ENCODE data around the gene CHMP2A. TPM values are rescaled to one million over a fixed set of nuclear protein-coding genes. Genes with fewer than 3 reads are reported as not detected.

The CHMP2A gene
- total and polyA plus RNA-seq, 2 of the 13 experiments (the other 11 are each of a cell fraction or from before 2014, with no cell fraction given): 49.7 to 55.0 TPM

DNA sequence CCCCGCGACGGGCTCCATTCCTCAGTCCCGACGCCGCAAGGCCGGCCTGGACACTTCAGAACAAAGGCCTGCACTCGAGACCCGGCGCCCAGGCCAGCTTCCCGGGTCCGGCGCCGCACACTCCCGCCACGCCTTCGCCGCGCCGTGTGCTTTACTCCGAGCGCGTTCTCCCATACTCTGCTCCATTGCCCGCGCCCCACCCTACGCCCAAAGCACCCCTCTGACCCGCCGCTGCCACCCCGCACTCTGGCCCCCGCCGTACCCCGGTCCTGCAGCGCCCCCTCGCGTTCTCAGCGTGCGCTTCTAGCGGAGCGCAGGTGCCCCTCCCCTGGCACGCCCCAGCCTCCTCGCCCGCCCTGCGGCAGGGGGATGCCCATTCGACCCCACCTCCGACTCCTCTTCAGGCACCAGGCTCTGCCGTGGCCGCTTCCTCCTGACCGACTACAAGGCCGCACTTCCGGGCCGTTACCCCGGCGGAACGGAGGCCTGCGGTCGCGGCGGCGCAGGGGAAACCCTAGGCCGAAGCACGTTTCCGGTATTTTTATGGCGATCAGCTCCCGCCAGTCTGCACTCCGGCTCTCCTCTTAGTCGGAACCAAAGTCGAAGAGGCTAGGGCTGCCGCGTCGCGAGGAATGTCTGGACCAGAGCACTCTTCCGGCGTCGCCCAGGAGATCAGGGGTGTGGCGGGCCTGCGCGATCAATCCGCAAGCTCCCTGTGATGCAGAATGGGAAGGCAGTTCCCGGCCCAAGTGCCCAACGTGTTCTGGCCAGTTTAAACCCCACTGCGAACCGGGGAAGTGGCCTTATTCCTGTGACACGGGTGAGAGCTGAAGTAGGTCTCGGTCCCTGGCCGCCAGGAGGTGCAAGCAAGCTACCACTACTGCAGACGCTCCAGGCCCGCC, 35.3 kb downstream of the CHMP2A start, which contains the start of gene ZBTB45 (continued):
- TF ChIP-seq, protein P1, sequence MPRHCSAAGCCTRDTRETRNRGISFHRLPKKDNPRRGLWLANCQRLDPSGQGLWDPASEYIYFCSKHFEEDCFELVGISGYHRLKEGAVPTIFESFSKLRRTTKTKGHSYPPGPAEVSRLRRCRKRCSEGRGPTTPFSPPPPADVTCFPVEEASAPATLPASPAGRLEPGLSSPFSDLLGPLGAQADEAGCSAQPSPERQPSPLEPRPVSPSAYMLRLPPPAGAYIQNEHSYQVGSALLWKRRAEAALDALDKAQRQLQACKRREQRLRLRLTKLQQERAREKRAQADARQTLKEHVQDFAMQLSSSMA (CRISPR knock-in tag; IDR thresholded peaks at IDR 0.05): peak; percentile 98
- no peak; the same call in 1 of the 2 replicates for TF ChIP-seq ZNF549 (CRISPR knock-in tag; IDR thresholded peaks at IDR 0.05)
- no peak for TF ChIP-seq NR3C1 (CRISPR knock-in tag; IDR thresholded peaks at IDR 0.05)
- TF ChIP-seq, protein P2, sequence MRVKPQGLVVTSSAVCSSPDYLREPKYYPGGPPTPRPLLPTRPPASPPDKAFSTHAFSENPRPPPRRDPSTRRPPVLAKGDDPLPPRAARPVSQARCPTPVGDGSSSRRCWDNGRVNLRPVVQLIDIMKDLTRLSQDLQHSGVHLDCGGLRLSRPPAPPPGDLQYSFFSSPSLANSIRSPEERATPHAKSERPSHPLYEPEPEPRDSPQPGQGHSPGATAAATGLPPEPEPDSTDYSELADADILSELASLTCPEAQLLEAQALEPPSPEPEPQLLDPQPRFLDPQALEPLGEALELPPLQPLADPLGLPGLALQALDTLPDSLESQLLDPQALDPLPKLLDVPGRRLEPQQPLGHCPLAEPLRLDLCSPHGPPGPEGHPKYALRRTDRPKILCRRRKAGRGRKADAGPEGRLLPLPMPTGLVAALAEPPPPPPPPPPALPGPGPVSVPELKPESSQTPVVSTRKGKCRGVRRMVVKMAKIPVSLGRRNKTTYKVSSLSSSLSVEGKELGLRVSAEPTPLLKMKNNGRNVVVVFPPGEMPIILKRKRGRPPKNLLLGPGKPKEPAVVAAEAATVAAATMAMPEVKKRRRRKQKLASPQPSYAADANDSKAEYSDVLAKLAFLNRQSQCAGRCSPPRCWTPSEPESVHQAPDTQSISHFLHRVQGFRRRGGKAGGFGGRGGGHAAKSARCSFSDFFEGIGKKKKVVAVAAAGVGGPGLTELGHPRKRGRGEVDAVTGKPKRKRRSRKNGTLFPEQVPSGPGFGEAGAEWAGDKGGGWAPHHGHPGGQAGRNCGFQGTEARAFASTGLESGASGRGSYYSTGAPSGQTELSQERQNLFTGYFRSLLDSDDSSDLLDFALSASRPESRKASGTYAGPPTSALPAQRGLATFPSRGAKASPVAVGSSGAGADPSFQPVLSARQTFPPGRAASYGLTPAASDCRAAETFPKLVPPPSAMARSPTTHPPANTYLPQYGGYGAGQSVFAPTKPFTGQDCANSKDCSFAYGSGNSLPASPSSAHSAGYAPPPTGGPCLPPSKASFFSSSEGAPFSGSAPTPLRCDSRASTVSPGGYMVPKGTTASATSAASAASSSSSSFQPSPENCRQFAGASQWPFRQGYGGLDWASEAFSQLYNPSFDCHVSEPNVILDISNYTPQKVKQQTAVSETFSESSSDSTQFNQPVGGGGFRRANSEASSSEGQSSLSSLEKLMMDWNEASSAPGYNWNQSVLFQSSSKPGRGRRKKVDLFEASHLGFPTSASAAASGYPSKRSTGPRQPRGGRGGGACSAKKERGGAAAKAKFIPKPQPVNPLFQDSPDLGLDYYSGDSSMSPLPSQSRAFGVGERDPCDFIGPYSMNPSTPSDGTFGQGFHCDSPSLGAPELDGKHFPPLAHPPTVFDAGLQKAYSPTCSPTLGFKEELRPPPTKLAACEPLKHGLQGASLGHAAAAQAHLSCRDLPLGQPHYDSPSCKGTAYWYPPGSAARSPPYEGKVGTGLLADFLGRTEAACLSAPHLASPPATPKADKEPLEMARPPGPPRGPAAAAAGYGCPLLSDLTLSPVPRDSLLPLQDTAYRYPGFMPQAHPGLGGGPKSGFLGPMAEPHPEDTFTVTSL (CRISPR knock-in tag; IDR thresholded peaks at IDR 0.05; ENCODE audit: borderline replicate concordance): 0 out of 2 replicates have a peak, but pooled peaks have one; percentile 55
- TF ChIP-seq, protein P3, sequence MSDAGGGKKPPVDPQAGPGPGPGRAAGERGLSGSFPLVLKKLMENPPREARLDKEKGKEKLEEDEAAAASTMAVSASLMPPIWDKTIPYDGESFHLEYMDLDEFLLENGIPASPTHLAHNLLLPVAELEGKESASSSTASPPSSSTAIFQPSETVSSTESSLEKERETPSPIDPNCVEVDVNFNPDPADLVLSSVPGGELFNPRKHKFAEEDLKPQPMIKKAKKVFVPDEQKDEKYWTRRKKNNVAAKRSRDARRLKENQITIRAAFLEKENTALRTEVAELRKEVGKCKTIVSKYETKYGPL (CRISPR knock-in tag; IDR thresholded peaks at IDR 0.05): 0 out of 2 replicates have a peak, but pooled peaks have one; percentile 53
- no peak for TF ChIP-seq SUZ12 (IDR thresholded peaks at IDR 0.05; ENCODE audit: low read depth, low read length)
- TF ChIP-seq RFX3 (CRISPR knock-in tag; IDR thresholded peaks at IDR 0.05): peak; percentile 54; the same call in 1 of the 2 replicates
- no peak; the same call in 1 of the 2 replicates for TF ChIP-seq ZNF253 (CRISPR knock-in tag; IDR thresholded peaks at IDR 0.05; ENCODE audit: borderline replicate concordance)
- peak; percentile 91 for TF ChIP-seq AGO1 (IDR thresholded peaks at IDR 0.05; ENCODE audit: low read depth, low read length, poor library complexity, severe bottlenecking)
- peak; percentile 79 for TF ChIP-seq CREB1 (IDR thresholded peaks at IDR 0.05)
- TF ChIP-seq CREB1 (CRISPR knock-in tag; IDR thresholded peaks at IDR 0.05): peak; percentile 92
- TF ChIP-seq ZMAT3 (CRISPR knock-in tag; conservative IDR thresholded peaks at IDR 0.05): no peak; the same call in 1 of the 2 replicates
- TF ChIP-seq, protein P4, sequence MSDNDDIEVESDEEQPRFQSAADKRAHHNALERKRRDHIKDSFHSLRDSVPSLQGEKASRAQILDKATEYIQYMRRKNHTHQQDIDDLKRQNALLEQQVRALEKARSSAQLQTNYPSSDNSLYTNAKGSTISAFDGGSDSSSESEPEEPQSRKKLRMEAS (IDR thresholded peaks at IDR 0.05): peak; percentile 84; the same call in 1 of the 2 replicates
- TF ChIP-seq SOX13 (IDR thresholded peaks at IDR 0.05): no peak
- peak in 1 of 2 experiments; percentile 68; a peak in 2 of 4 replicates for TF ChIP-seq SOX13 (CRISPR knock-in tag; conservative IDR thresholded peaks at IDR 0.05 in 1 of 2, IDR thresholded peaks at IDR 0.05 in 1 of 2)
- TF ChIP-seq ATM (IDR thresholded peaks at IDR 0.05; ENCODE audit: borderline replicate concordance): no peak
- peak; percentile 97; the same call in 1 of the 2 replicates for TF ChIP-seq ZNF598 (CRISPR knock-in tag; IDR thresholded peaks at IDR 0.05; ENCODE audit: borderline replicate concordance)
- peak; percentile 84; the same call in 1 of the 2 replicates for TF ChIP-seq ZSCAN22 (CRISPR knock-in tag; IDR thresholded peaks at IDR 0.05)
- TF ChIP-seq, protein P5, sequence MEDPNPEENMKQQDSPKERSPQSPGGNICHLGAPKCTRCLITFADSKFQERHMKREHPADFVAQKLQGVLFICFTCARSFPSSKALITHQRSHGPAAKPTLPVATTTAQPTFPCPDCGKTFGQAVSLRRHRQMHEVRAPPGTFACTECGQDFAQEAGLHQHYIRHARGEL (CRISPR knock-in tag; IDR thresholded peaks at IDR 0.05): no peak; the same call in 1 of the 2 replicates
- TF ChIP-seq, protein P6, sequence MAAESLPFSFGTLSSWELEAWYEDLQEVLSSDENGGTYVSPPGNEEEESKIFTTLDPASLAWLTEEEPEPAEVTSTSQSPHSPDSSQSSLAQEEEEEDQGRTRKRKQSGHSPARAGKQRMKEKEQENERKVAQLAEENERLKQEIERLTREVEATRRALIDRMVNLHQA (CRISPR knock-in tag; IDR thresholded peaks at IDR 0.05): no peak
